Measurements from ENCODE around the gene ZPLD1. TPM values are rescaled to one million over a fixed set of nuclear protein-coding genes. Genes with fewer than 3 reads are reported as not detected.

The ZPLD1 gene
- total RNA-seq, 2 experiments from 2014 or later: not detected

GRCh38 chr3:102457644-102458043 is 22.8 kb downstream of the ZPLD1 start:
- no peaks in the 10 kb centered on the region for H3K36me3 ChIP-seq (ENCODE audit: insufficient read depth, low read length)
- no peaks in the 10 kb centered on the region for H3K79me2 ChIP-seq (ENCODE audit: insufficient read depth, low read depth, low read length)
- H3K4me3 ChIP-seq (ENCODE audit: low read depth, low read length, poor library complexity, severe bottlenecking): no peak overlapping the region
- no peak overlapping the region for H2AFZ ChIP-seq (ENCODE audit: low read length)
- no peaks in the 10 kb centered on the region for H4K20me1 ChIP-seq (ENCODE audit: insufficient read depth, low read length)
- no peaks in the 10 kb centered on the region for H3K9me2 ChIP-seq (ENCODE audit: insufficient read depth, low read length)
- DNase-seq (ENCODE audit: low spot score): no peak
- BruUV-seq (replicated peaks): no TSS peak
- no peaks in the 10 kb centered on the region for H3K9me3 ChIP-seq (ENCODE audit: low read length)
- POLR2A ChIA-PET: interaction anchor here (0.6 to 1.7 kb wide), 2 partner anchors 11 to 427 kb away, joined by 3 to 5 read pairs; no protein-coding TSS in a partner anchor
- intact Hi-C loops (cut with micrococcal nuclease; ENCODE audit: unreplicated experiment): no loop called here
- CTCF ChIA-PET (ENCODE audit: unreplicated experiment): no interaction called here
- no peak overlapping the region for H3K4me2 ChIP-seq (ENCODE audit: low read length)
- TF ChIP-seq CTCF (conservative IDR thresholded peaks at IDR 0.05; ENCODE audit: low read length): no peak
- H3K27ac ChIP-seq (ENCODE audit: low read depth, low read length, poor library complexity, severe bottlenecking): no peak overlapping the region
- no peaks in the 10 kb centered on the region for H3K4me1 ChIP-seq (ENCODE audit: insufficient read depth, low read length, poor library complexity, severe bottlenecking)

GRCh38 chr3:102460579-102460978 is 25.8 kb downstream of the ZPLD1 start:
- ChIA-PET POLR2A (interaction anchor here (0.6 to 1.1 kb wide), 2 partner anchors 45 to 1720 kb away, joined by 3 to 6 read pairs; no protein-coding TSS in a partner anchor), CTCF (ENCODE audit: unreplicated experiment) (no interaction called here)
- BruUV-seq (replicated peaks): no TSS peak
- TF ChIP-seq EZH2phosphoT487 (IDR thresholded peaks at IDR 0.05; ENCODE audit: borderline replicate concordance, low read depth, low read length) (no peak), CTCF (conservative IDR thresholded peaks at IDR 0.05; ENCODE audit: low read length) (no peak)
- Histone ChIP-seq H3K9me2 (ENCODE audit: insufficient read depth, low read length) (no peaks in the 10 kb centered on the region), H3K9me3 (ENCODE audit: low read length) (no peaks in the 10 kb centered on the region), H3K4me3 (ENCODE audit: low read depth, low read length, poor library complexity, severe bottlenecking) (no peak overlapping the region), H3K79me2 (ENCODE audit: insufficient read depth, low read depth, low read length) (no peaks in the 10 kb centered on the region), H2AFZ (ENCODE audit: low read length) (no peak overlapping the region), H3K36me3 (ENCODE audit: insufficient read depth, low read length) (no peaks in the 10 kb centered on the region), H3K4me2 (ENCODE audit: low read length) (no peak overlapping the region), H3K27ac (ENCODE audit: low read depth, low read length, poor library complexity, severe bottlenecking) (no peak overlapping the region), H3K4me1 (ENCODE audit: insufficient read depth, low read length, poor library complexity, severe bottlenecking) (no peaks in the 10 kb centered on the region), H4K20me1 (ENCODE audit: insufficient read depth, low read length) (no peaks in the 10 kb centered on the region)
- no peak for DNase-seq (ENCODE audit: low spot score)
- intact Hi-C loops (cut with micrococcal nuclease; ENCODE audit: unreplicated experiment): no loop called here

- no peaks in the 10 kb centered on the region for H3K79me2 ChIP-seq (ENCODE audit: insufficient read depth, low read depth, low read length)
- H3K9me2 ChIP-seq (ENCODE audit: insufficient read depth, low read length): no peaks in the 10 kb centered on the region
- BruUV-seq (replicated peaks): no TSS peak
- no peak overlapping the region for H3K4me2 ChIP-seq (ENCODE audit: low read length)
- no peak for TF ChIP-seq EZH2phosphoT487 (IDR thresholded peaks at IDR 0.05; ENCODE audit: borderline replicate concordance, low read depth, low read length)
- TF ChIP-seq CTCF (conservative IDR thresholded peaks at IDR 0.05; ENCODE audit: low read length): no peak
- intact Hi-C loops (cut with micrococcal nuclease; ENCODE audit: unreplicated experiment): no loop called here
- CTCF ChIA-PET (ENCODE audit: unreplicated experiment): no interaction called here
- no peaks in the 10 kb centered on the region for H4K20me1 ChIP-seq (ENCODE audit: insufficient read depth, low read length)
- H3K36me3 ChIP-seq (ENCODE audit: insufficient read depth, low read length): no peaks in the 10 kb centered on the region
- H3K27ac ChIP-seq (ENCODE audit: low read depth, low read length, poor library complexity, severe bottlenecking): no peak overlapping the region
- POLR2A ChIA-PET: interaction anchor here (0.6 kb wide), 1 partner anchor 987 kb away, joined by 3 read pairs; no protein-coding TSS in a partner anchor
- no peak overlapping the region for H3K4me3 ChIP-seq (ENCODE audit: low read depth, low read length, poor library complexity, severe bottlenecking)
- no peak for DNase-seq (ENCODE audit: low spot score)
- H3K9me3 ChIP-seq (ENCODE audit: low read length): no peaks in the 10 kb centered on the region
- no peaks in the 10 kb centered on the region for H3K4me1 ChIP-seq (ENCODE audit: insufficient read depth, low read length, poor library complexity, severe bottlenecking)
- H2AFZ ChIP-seq (ENCODE audit: low read length): no peak overlapping the region
Measured at GRCh38 chr3:102464261-102464660, 29.4 kb downstream of the ZPLD1 start.

Measured in OCI-LY7 (cell line).